CD4-positive, alpha-beta T cell treated with Interleukin-1 beta for 1 hour (primary cell): Measurements from ENCODE around the gene BABAM2.

Source experiments
- DNase-seq, 2 donors: peaks; one replicate each; pipeline ENCODE4 v3.0.0-alpha.2; 2020 to 2022

Gene BABAM2

GRCh38 chr2:28172114-28172898, 281.8 kb downstream of the BABAM2 start:
- no peak for DNase-seq

GRCh38 chr2:28173377-28173776, 282.8 kb downstream of the BABAM2 start:
- no peak for DNase-seq

- no peak for DNase-seq
These were observed 283.7 kb downstream of the BABAM2 start for GRCh38 chr2:28174211-28174610.

- no peak for DNase-seq
These were observed 284.5 kb downstream of the BABAM2 start for GRCh38 chr2:28175028-28175427.

- DNase-seq: no peak
These were observed 288.4 kb downstream of the BABAM2 start for GRCh38 chr2:28178946-28179345.

- no peak for DNase-seq
These were observed 291.3 kb downstream of the BABAM2 start for GRCh38 chr2:28181801-28182200.

- no peak for DNase-seq
These were observed 291.8 kb downstream of the BABAM2 start for GRCh38 chr2:28182348-28182747.

- no peak for DNase-seq
These were observed 294.6 kb downstream of the BABAM2 start for GRCh38 chr2:28185153-28185552.

GRCh38 chr2:28185891-28186290, 295.4 kb downstream of the BABAM2 start:
- no peak for DNase-seq

- no peak for DNase-seq
These were observed 296.7 kb downstream of the BABAM2 start for GRCh38 chr2:28187186-28187585.

GRCh38 chr2:28188436-28188835, 297.9 kb downstream of the BABAM2 start:
- no peak for DNase-seq

- DNase-seq: no peak
These were observed 303.3 kb downstream of the BABAM2 start for GRCh38 chr2:28193630-28194403.

GRCh38 chr2:28199995-28200679, 309.6 kb downstream of the BABAM2 start:
- no peak for DNase-seq

- DNase-seq: no peak
These were observed 311.2 kb downstream of the BABAM2 start for GRCh38 chr2:28201671-28202180.

GRCh38 chr2:28202719-28203118, 312.2 kb downstream of the BABAM2 start:
- DNase-seq: no peak

- DNase-seq: no peak
These were observed 316.2 kb downstream of the BABAM2 start for GRCh38 chr2:28206762-28207161.

GRCh38 chr2:28209261-28209691, 318.7 kb downstream of the BABAM2 start:
- DNase-seq: no peak

- DNase-seq: no peak
These were observed 319.3 kb downstream of the BABAM2 start for GRCh38 chr2:28209864-28210263.

GRCh38 chr2:28210535-28210934, 320.0 kb downstream of the BABAM2 start:
- no peak for DNase-seq

- DNase-seq: no peak
These were observed 325.8 kb downstream of the BABAM2 start for GRCh38 chr2:28216331-28216730.

GRCh38 chr2:28217042-28217740, 326.7 kb downstream of the BABAM2 start:
- no peak for DNase-seq

- no peak for DNase-seq
These were observed 328.6 kb downstream of the BABAM2 start for GRCh38 chr2:28219138-28219537.
